H1 (cell line): ENCODE data around the gene SPACA7. TPM values are rescaled to one million over a fixed set of nuclear protein-coding genes. Genes with fewer than 3 reads are reported as not detected.

Source experiments
- CBX8 ChIP-seq: fragments of 300-800, 300-1000 bp; sonication (generic); IDR thresholded peaks from 2 replicates; pipeline ENCODE4 v1.7.1; 2016; ENCODE audit warnings: low read depth, low read length, borderline replicate concordance
- CHD7 ChIP-seq: fragments of 300-600 bp; sonication (generic); IDR thresholded peaks from 2 replicates; pipeline ENCODE4 v1.7.1; 2012; ENCODE audit warnings: low read length, moderate library complexity, mild to moderate bottlenecking, inconsistent platforms; ENCODE audit not compliant: insufficient replicate concordance
- MAX ChIP-seq: IDR thresholded peaks from 2 replicates; pipeline ENCODE4 v1.6.1; 2012; ENCODE audit warnings: inconsistent platforms
- RAD21 ChIP-seq, 2 experiments: IDR thresholded peaks in 1 of 2; conservative IDR thresholded peaks in 1 of 2; 2 replicates each; pipeline ENCODE4 v1.6.1; 2011; ENCODE audit warnings: low read depth in 2 of 2, low read length in 2 of 2, improper control_type of control experiment in 1 of 2, inconsistent platforms in 1 of 2, mild to moderate bottlenecking in 1 of 2, moderate library complexity in 1 of 2
- YY1 ChIP-seq: IDR thresholded peaks from 2 replicates; pipeline ENCODE4 v1.6.1; 2011; ENCODE audit warnings: low read depth, mild to moderate bottlenecking, low read length
- polyA plus RNA-seq, 7 experiments: library from polyadenylated mRNA; depleted of rRNA in 3 of 7; stranded (reverse) in 5 of 7; unstranded in 2 of 7; fragments of >200 nt in 5 of 7; fragments of 200-250 nt in 2 of 7; gene quantifications; 1 replicate in 5 of 7; 2 replicates in 1 of 7; 4 replicates in 1 of 7; pipeline versions ENCODE4 v1.2.1 to v1.2.3, GENCODE V29; 2011 to 2013; ENCODE audit warnings: missing spikeins in 2 of 7, mixed read lengths in 2 of 7
- total RNA-seq: library from RNA; stranded (reverse); fragmentation: NEBNext Ultra II Directional; extraction: Animal tissue kit (Norgen Biotek cat#: 25700); gene quantifications from 2 replicates; pipeline ENCODE4 v1.2.1, GENCODE V29; 2021

Gene SPACA7
- total and polyA plus RNA-seq, 2 of the 8 experiments (the other 6 are each of a cell fraction or from before 2014, with no cell fraction given) = not detected

- TF ChIP-seq CHD7 (no peak), YY1 (no peak), RAD21 (IDR thresholded peaks at IDR 0.05 in 1 of 2, conservative IDR thresholded peaks at IDR 0.05 in 1 of 2; ENCODE audit: low read depth in 2 of 2, low read length in 2 of 2) (no peak), CBX8 (no peak), MAX (no peak)
Measured at GRCh38 chr13:112468069-112468468, 91.9 kb downstream of the SPACA7 start (continued).
